ENCODE measurements around the gene GOT1.

The GOT1 gene

GRCh38 chr10:99432881-99433280, 2.5 kb upstream of the GOT1 start:
- no peak for ATAC-seq

- ATAC-seq: no peak
These were observed 1.6 kb upstream of the GOT1 start for GRCh38 chr10:99432047-99432446.

GRCh38 chr10:99431190-99431760, 851 bp upstream of the GOT1 start:
- no peak for ATAC-seq

GRCh38 chr10:99430116-99430450, 341 bp downstream of the GOT1 start:
- peak; percentile 2 to 4 for ATAC-seq

GRCh38 chr10:99429517-99430095, 818 bp downstream of the GOT1 start:
- ATAC-seq: no peak

GRCh38 chr10:99427566-99428190, 2.7 kb downstream of the GOT1 start:
- ATAC-seq: no peak

GRCh38 chr10:99426689-99427088, 3.7 kb downstream of the GOT1 start:
- no peak for ATAC-seq

- ATAC-seq: no peak
These were observed 5.2 kb downstream of the GOT1 start for GRCh38 chr10:99425204-99425603.

- no peak for ATAC-seq
These were observed 5.8 kb downstream of the GOT1 start for GRCh38 chr10:99424656-99425055.

- no peak for ATAC-seq
These were observed 7.8 kb downstream of the GOT1 start for GRCh38 chr10:99422529-99423096.

GRCh38 chr10:99421233-99421739, 9.1 kb downstream of the GOT1 start:
- no peak for ATAC-seq

GRCh38 chr10:99419688-99420087, 10.7 kb downstream of the GOT1 start:
- no peak for ATAC-seq

- no peak for ATAC-seq
These were observed 11.4 kb downstream of the GOT1 start for GRCh38 chr10:99418910-99419624.

GRCh38 chr10:99412099-99412498, 18.3 kb downstream of the GOT1 start:
- ATAC-seq: no peak

GRCh38 chr10:99411546-99411945, 18.9 kb downstream of the GOT1 start:
- no peak for ATAC-seq

GRCh38 chr10:99410876-99411275, 19.5 kb downstream of the GOT1 start:
- no peak for ATAC-seq

- ATAC-seq: no peak
These were observed 20.3 kb downstream of the GOT1 start for GRCh38 chr10:99410146-99410545.

GRCh38 chr10:99406149-99406548, 24.3 kb downstream of the GOT1 start:
- no peak for ATAC-seq

- ATAC-seq: no peak
These were observed 26.8 kb downstream of the GOT1 start for GRCh38 chr10:99403674-99404073.

GRCh38 chr10:99399664-99400063, 30.8 kb downstream of the GOT1 start:
- no peak for ATAC-seq

GRCh38 chr10:99396471-99396870, 34.0 kb downstream of the GOT1 start:
- no peak for ATAC-seq

GRCh38 chr10:99395750-99396445, 34.5 kb downstream of the GOT1 start:
- no peak for ATAC-seq
